Measurements from ENCODE around the gene ZNF425.

DNA sequence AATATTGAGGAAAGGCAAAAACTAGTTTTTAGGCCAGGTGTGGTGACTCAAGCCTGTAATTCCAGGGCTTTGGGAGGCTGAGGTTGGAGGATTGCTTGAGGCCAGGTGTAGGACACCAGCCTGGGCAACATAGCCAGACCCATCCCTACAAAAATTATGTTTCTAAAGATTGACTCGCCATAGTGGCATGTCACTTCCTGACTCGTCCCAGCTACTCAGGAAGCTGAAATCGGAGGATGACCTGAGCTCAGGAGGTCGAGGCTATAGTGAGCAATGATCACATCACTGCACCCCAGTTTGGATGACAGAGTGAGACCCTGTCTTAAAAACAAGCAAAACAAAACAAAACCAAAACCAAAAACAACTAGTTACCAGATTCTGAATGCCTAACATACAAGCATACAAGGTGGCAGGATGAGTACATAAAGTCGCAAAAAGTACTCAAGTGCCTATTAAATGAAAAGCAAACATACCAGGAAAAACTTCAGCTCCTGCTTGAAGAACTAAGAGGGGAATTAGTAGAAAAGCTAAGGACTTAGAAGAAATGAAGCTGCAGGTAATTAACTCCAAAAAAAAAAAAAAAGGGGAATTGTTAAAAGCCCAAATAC, 35.2 kb upstream of the ZNF425 start:
- TF ChIP-seq, protein P1, sequence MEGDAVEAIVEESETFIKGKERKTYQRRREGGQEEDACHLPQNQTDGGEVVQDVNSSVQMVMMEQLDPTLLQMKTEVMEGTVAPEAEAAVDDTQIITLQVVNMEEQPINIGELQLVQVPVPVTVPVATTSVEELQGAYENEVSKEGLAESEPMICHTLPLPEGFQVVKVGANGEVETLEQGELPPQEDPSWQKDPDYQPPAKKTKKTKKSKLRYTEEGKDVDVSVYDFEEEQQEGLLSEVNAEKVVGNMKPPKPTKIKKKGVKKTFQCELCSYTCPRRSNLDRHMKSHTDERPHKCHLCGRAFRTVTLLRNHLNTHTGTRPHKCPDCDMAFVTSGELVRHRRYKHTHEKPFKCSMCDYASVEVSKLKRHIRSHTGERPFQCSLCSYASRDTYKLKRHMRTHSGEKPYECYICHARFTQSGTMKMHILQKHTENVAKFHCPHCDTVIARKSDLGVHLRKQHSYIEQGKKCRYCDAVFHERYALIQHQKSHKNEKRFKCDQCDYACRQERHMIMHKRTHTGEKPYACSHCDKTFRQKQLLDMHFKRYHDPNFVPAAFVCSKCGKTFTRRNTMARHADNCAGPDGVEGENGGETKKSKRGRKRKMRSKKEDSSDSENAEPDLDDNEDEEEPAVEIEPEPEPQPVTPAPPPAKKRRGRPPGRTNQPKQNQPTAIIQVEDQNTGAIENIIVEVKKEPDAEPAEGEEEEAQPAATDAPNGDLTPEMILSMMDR (IDR thresholded peaks at IDR 0.05), result no peak
- TF ChIP-seq POLR2A (IDR thresholded peaks at IDR 0.05), result no peak

Measured in heart left ventricle (tissue), 13 donors.